HCT116 (cell line): ENCODE data around the gene FGF10. TPM values are rescaled to one million over a fixed set of nuclear protein-coding genes. Genes with fewer than 3 reads are reported as not detected.

Experiments used
- ATAC-seq: fragments of 200-7000 bp; cut with Tn5 transposase; 2 replicates; pipeline ENCODE4 v1.9.1; 2020; ENCODE audit warnings: mild to moderate bottlenecking, moderate library complexity
- BruUV-seq: library from RNA; stranded (reverse); fragments of 400-500 nt; replicated peaks from 2 replicates; lab custom pipeline; 2021; lab: Mats Ljungman, UMichigan
- CTCF ChIA-PET: fragments of 300-600 bp; sonication (Branson Sonifier 250); formaldehyde crosslinking; loops from one replicate; lab custom pipeline; 2021; ENCODE audit warnings: antibody characterized with exemption; lab: Charles Lee
- POLR2A ChIA-PET: fragments of 300-600, 350-600 bp; sonication (Branson Sonifier 250); formaldehyde crosslinking; loops from one replicate; lab custom pipeline; 2021; ENCODE audit warnings: antibody characterized with exemption; lab: Charles Lee
- RAD21 ChIA-PET, 2 experiments: fragments of 300-600 bp; sonication (Branson Sonifier 250); formaldehyde crosslinking; loops; one replicate each; lab custom pipeline; 2023; ENCODE audit warnings: low total read pairs in 2 of 2; ENCODE audit not compliant: uncharacterized antibody in 2 of 2, unreplicated experiment in 2 of 2, low non-redundant PET in 1 of 2; lab: Charles Lee
- DNase-seq: peaks from one replicate; pipeline ENCODE4 v3.0.0-alpha.2; 2010; ENCODE audit warnings: low read depth, low spot score
- H2AFZ ChIP-seq: fragments of 200-600 bp; shearing (Covaris generic), sonication (generic); 2 replicates; pipeline ENCODE4 v1.6.1; 2017; ENCODE audit warnings: low read depth, mixed run types, mixed read lengths, antibody characterized with exemption, low read length; ENCODE audit not compliant: poor library complexity, severe bottlenecking
- H3K27ac ChIP-seq: 2 replicates; pipeline ENCODE4 v1.5.1; 2012; ENCODE audit warnings: low read depth, low read length
- H3K27me3 ChIP-seq: fragments of 200-600 bp; sonication (generic); 2 replicates; pipeline ENCODE4 v1.6.1; 2016; ENCODE audit warnings: mixed run types, low read length, mixed read lengths; ENCODE audit not compliant: insufficient read depth
- H3K36me3 ChIP-seq, 2 experiments: fragments of 200-500 bp in 1 of 2; fragments of 200-600 bp in 1 of 2; sonication (Bioruptor generic) in 1 of 2; sonication (generic) in 1 of 2; 2 replicates each; pipeline versions ENCODE4 v1.5.1 to v1.6.1; 2014 to 2016; ENCODE audit warnings: low read length in 2 of 2, inconsistent platforms in 1 of 2, mixed read lengths in 1 of 2, mixed run types in 1 of 2; ENCODE audit not compliant: insufficient read depth in 2 of 2, control insufficient read depth in 1 of 2
- H3K4me1 ChIP-seq, 2 experiments: fragments of 200-600 bp in 1 of 2; sonication (generic) in 1 of 2; 2 replicates each; pipeline versions ENCODE4 v1.5.1 to v1.6.1; 2012 to 2017; ENCODE audit warnings: low read length in 2 of 2, inconsistent platforms in 1 of 2, mild to moderate bottlenecking in 1 of 2, mixed read lengths in 1 of 2, mixed run types in 1 of 2, moderate library complexity in 1 of 2; ENCODE audit not compliant: insufficient read depth in 2 of 2, control insufficient read depth in 1 of 2
- H3K4me2 ChIP-seq: fragments of 200-600 bp; sonication (generic); 2 replicates; pipeline ENCODE4 v1.6.1; 2017; ENCODE audit warnings: mixed run types, low read length, mixed read lengths
- H3K4me3 ChIP-seq, 2 experiments: fragments of 200-600 bp in 1 of 2; sonication (generic) in 1 of 2; replicated peaks in 1 of 2; 2 replicates each; pipeline ENCODE4 v1.5.1; 2011 to 2016; ENCODE audit warnings: low read length in 2 of 2, control low read depth in 1 of 2, low read depth in 1 of 2, mild to moderate bottlenecking in 1 of 2, mixed read lengths in 1 of 2, mixed run types in 1 of 2
- H3K79me2 ChIP-seq: fragments of 200-600 bp; sonication (generic); 2 replicates; pipeline ENCODE4 v1.6.1; 2017; ENCODE audit warnings: mild to moderate bottlenecking, mixed run types, low read length, moderate library complexity, mixed read lengths; ENCODE audit not compliant: insufficient read depth
- H3K9ac ChIP-seq: fragments of 200-600 bp; sonication (generic); 2 replicates; pipeline ENCODE4 v1.6.1; 2016; ENCODE audit warnings: low read length, mixed read lengths
- H3K9me2 ChIP-seq: fragments of 200-600 bp; sonication (generic), shearing (Covaris generic); 2 replicates; pipeline ENCODE4 v1.6.1; 2017; ENCODE audit warnings: mixed run types, mild to moderate bottlenecking, moderate library complexity; ENCODE audit not compliant: insufficient read depth
- H3K9me3 ChIP-seq, 2 experiments: fragments of 200-500 bp in 1 of 2; fragments of 200-600 bp in 1 of 2; sonication (Bioruptor generic) in 1 of 2; sonication (generic) in 1 of 2; 2 replicates each; pipeline ENCODE4 v1.6.1; 2014 to 2017; ENCODE audit warnings: low read length in 2 of 2, mixed read lengths in 2 of 2, inconsistent platforms in 1 of 2, low read depth in 1 of 2, mild to moderate bottlenecking in 1 of 2, mixed run types in 1 of 2, moderate library complexity in 1 of 2; ENCODE audit not compliant: control insufficient read depth in 1 of 2, insufficient read depth in 1 of 2
- H4K20me1 ChIP-seq: fragments of 200-600 bp; sonication (generic), shearing (Covaris generic); 2 replicates; pipeline ENCODE4 v1.6.1; 2017; ENCODE audit warnings: mixed run types, mild to moderate bottlenecking, moderate library complexity; ENCODE audit not compliant: insufficient read depth
- ATF3 ChIP-seq: IDR thresholded peaks from 2 replicates; pipeline ENCODE4 v1.6.1; 2012
- CBX3 ChIP-seq: IDR thresholded peaks from 2 replicates; pipeline ENCODE4 v1.6.1; 2012; ENCODE audit warnings: low read depth
- CEBPB ChIP-seq: IDR thresholded peaks from 2 replicates; pipeline ENCODE4 v1.6.1; 2012; ENCODE audit warnings: low read depth
- ELF1 ChIP-seq: IDR thresholded peaks from 2 replicates; pipeline ENCODE4 v1.6.1; 2012; ENCODE audit warnings: low read depth, borderline replicate concordance
- EZH2 ChIP-seq: fragments of 200-600 bp; sonication (generic); IDR thresholded peaks from 2 replicates; pipeline ENCODE4 v1.6.1; 2017; ENCODE audit warnings: antibody characterized with exemption, mixed run types
- FOSL1 ChIP-seq: IDR thresholded peaks from 2 replicates; pipeline ENCODE4 v1.6.1; 2012; ENCODE audit warnings: low read depth
- JUND ChIP-seq: IDR thresholded peaks from 2 replicates; pipeline ENCODE4 v1.6.1; 2012
- MAX ChIP-seq: IDR thresholded peaks from 2 replicates; pipeline ENCODE4 v1.6.1; 2012
- POLR2A ChIP-seq: IDR thresholded peaks from 2 replicates; pipeline ENCODE4 v1.7.0; 2011; ENCODE audit warnings: borderline replicate concordance; ENCODE audit not compliant: insufficient read depth, insufficient read length; ENCODE audit errors: extremely low read depth
- POLR2AphosphoS5 ChIP-seq: IDR thresholded peaks from 2 replicates; pipeline ENCODE4 v1.6.1; 2011; ENCODE audit warnings: mild to moderate bottlenecking, low read depth, low read length, moderate library complexity
- RAD21 ChIP-seq: IDR thresholded peaks from 2 replicates; pipeline ENCODE4 v1.6.1; 2012; ENCODE audit warnings: low read depth, mild to moderate bottlenecking
- REST ChIP-seq: IDR thresholded peaks from 2 replicates; pipeline ENCODE4 v1.6.1; 2012; ENCODE audit warnings: low read depth
- SIN3A ChIP-seq: IDR thresholded peaks from 2 replicates; pipeline ENCODE4 v1.6.1; 2012; ENCODE audit warnings: low read depth
- SRF ChIP-seq: IDR thresholded peaks from 2 replicates; pipeline ENCODE4 v1.6.1; 2012; ENCODE audit warnings: low read depth
- TCF7L2 ChIP-seq: IDR thresholded peaks from 2 replicates; pipeline ENCODE4 v1.7.0; 2011; ENCODE audit warnings: borderline replicate concordance, inconsistent platforms; ENCODE audit not compliant: insufficient read depth, insufficient read length; ENCODE audit errors: extremely low read depth
- ZFX ChIP-seq: fragments of 450-650 bp; IDR thresholded peaks from 2 replicates; pipeline ENCODE4 v1.6.1; 2017
- ZNF274 ChIP-seq: fragments of 200-500 bp; sonication (Bioruptor generic); IDR thresholded peaks from 2 replicates; pipeline ENCODE4 v1.6.1; 2014; ENCODE audit warnings: mild to moderate bottlenecking, low read depth, low read length, inconsistent platforms
- intact Hi-C: fragments of 100-400 bp; cut with micrococcal nuclease; formaldehyde crosslinking; loops from 2 replicates; pipeline ENCODE4 v1.10.0; 2022
- total RNA-seq: library from RNA; stranded (reverse); gene quantifications from one replicate; pipeline ENCODE4 v1.2.1, GENCODE V29; 2021; ENCODE audit not compliant: unreplicated experiment

FGF10 gene
- total RNA-seq, 1 experiment from 2014 or later: not detected

- TF ChIP-seq EZH2 (no peak), TCF7L2 (no peak), MAX (no peak), POLR2AphosphoS5 (no peak), RAD21 (no peak), ZNF274 (no peak), POLR2A (no peak), SIN3A (no peak), ATF3 (no peak), CEBPB (no peak)
Observed at GRCh38 chr5:44345871-44346270, 43.3 kb downstream of the FGF10 start (continued).

GRCh38 chr5:44336708-44337107 lies 52.5 kb downstream of the FGF10 start:
- Histone ChIP-seq H3K36me3 (no peaks in the 10 kb centered on the region), H3K4me1 (no peaks in the 10 kb centered on the region), H3K9me2 (no peaks in the 10 kb centered on the region), H3K9ac (no peak overlapping the region), H3K79me2 (no peaks in the 10 kb centered on the region), H3K9me3 (no peaks in the 10 kb centered on the region), H3K27me3 (no peaks in the 10 kb centered on the region), H3K4me3 (no peak overlapping the region), H2AFZ (no peak overlapping the region), H3K4me2 (no peak overlapping the region), H3K27ac (no peak overlapping the region), H4K20me1 (no peaks in the 10 kb centered on the region)
- TF ChIP-seq REST (no peak), ATF3 (no peak), RAD21 (no peak), CBX3 (no peak), POLR2A (no peak), JUND (no peak), ZFX (no peak), FOSL1 (no peak), SRF (no peak), EZH2 (no peak), CEBPB (no peak), ZNF274 (no peak), MAX (no peak), ELF1 (no peak), SIN3A (no peak)
- BruUV-seq: no TSS peak
- intact Hi-C loops: loop anchor here (10.0 kb wide), 2 partner anchors 438 to 702 kb away; no protein-coding TSS in a partner anchor
- DNase-seq (no peak), ATAC-seq (no peak)
- RAD21 ChIA-PET: no interaction called here
- CTCF ChIA-PET: no interaction called here
- POLR2A ChIA-PET: no interaction called here
